ENCODE results near the gene TNKS1BP1.
"Not testable (repeated sequence)": the region's sequence is repeated elsewhere in the genome, so short reads cannot be mapped to it uniquely, and the experiment has no call there.

TNKS1BP1 gene

GRCh38 chr11:57347336-57347735 is 22.6 kb upstream of the TNKS1BP1 start:
- intact Hi-C loops (cut with micrococcal nuclease): loop anchor here (5.0 kb wide), 3 partner anchors 110 to 180 kb away; no protein-coding TSS in a partner anchor
- H3K27ac Mint-ChIP-seq: no peak overlapping the region
- peaks cover 8% of the 10 kb centered on the region for H3K4me1 Mint-ChIP-seq (ENCODE audit: low read depth)
- no peaks in the 10 kb centered on the region for H3K9me3 Mint-ChIP-seq
- peaks cover 8% of the 10 kb centered on the region for H3K27me3 Mint-ChIP-seq
- H3K36me3 Mint-ChIP-seq (ENCODE audit: low read depth): no peaks in the 10 kb centered on the region
- no peak overlapping the region for H3K4me3 Mint-ChIP-seq

- no peaks in the 10 kb centered on the region for H3K36me3 Mint-ChIP-seq (ENCODE audit: low read depth)
- H3K27me3 Mint-ChIP-seq: peaks cover 10% of the 10 kb centered on the region
- no peak overlapping the region for H3K27ac Mint-ChIP-seq
- H3K4me3 Mint-ChIP-seq: no peak overlapping the region
- H3K4me1 Mint-ChIP-seq (ENCODE audit: low read depth): peaks cover 8% of the 10 kb centered on the region
- no peaks in the 10 kb centered on the region for H3K9me3 Mint-ChIP-seq
- intact Hi-C loops (cut with micrococcal nuclease): loop anchor here (2.0 to 5.0 kb wide), 4 partner anchors 112 to 295 kb away; no protein-coding TSS in a partner anchor
Observed at GRCh38 chr11:57345555-57346211, 20.9 kb upstream of the TNKS1BP1 start.

GRCh38 chr11:57344826-57345225 is 20.1 kb upstream of the TNKS1BP1 start:
- intact Hi-C loops (cut with micrococcal nuclease): loop anchor here (2.0 to 5.0 kb wide), 4 partner anchors 112 to 296 kb away; no protein-coding TSS in a partner anchor
- Mint-ChIP-seq H3K4me1 (ENCODE audit: low read depth) (peaks cover 8% of the 10 kb centered on the region), H3K36me3 (ENCODE audit: low read depth) (no peaks in the 10 kb centered on the region), H3K27me3 (peaks cover 15% of the 10 kb centered on the region), H3K9me3 (no peaks in the 10 kb centered on the region), H3K4me3 (no peak overlapping the region), H3K27ac (no peak overlapping the region)

GRCh38 chr11:57343825-57344224 is 19.1 kb upstream of the TNKS1BP1 start:
- intact Hi-C loops (cut with micrococcal nuclease): loop anchor here (2.0 kb wide), 1 partner anchor 297 kb away; no protein-coding TSS in a partner anchor

GRCh38 chr11:57342702-57343101 is 17.9 kb upstream of the TNKS1BP1 start:
- H3K27me3 Mint-ChIP-seq: peaks cover 16% of the 10 kb centered on the region
- H3K4me1 Mint-ChIP-seq (ENCODE audit: low read depth): peaks cover 16% of the 10 kb centered on the region
- H3K9me3 Mint-ChIP-seq: no peaks in the 10 kb centered on the region
- H3K36me3 Mint-ChIP-seq (ENCODE audit: low read depth): no peaks in the 10 kb centered on the region
- H3K27ac Mint-ChIP-seq: no peak overlapping the region
- no peak overlapping the region for H3K4me3 Mint-ChIP-seq
- intact Hi-C loops (cut with micrococcal nuclease): no loop called here

More at GRCh38 chr11:57343825-57344224, 19.1 kb upstream of the TNKS1BP1 start:
- peaks cover 15% of the 10 kb centered on the region for H3K4me1 Mint-ChIP-seq (ENCODE audit: low read depth)
- no peak overlapping the region for H3K27ac Mint-ChIP-seq
- H3K9me3 Mint-ChIP-seq: no peaks in the 10 kb centered on the region
- H3K27me3 Mint-ChIP-seq: peaks cover 18% of the 10 kb centered on the region
- H3K4me3 Mint-ChIP-seq: no peak overlapping the region
- H3K36me3 Mint-ChIP-seq (ENCODE audit: low read depth): no peaks in the 10 kb centered on the region

- Mint-ChIP-seq H3K4me3 (no peak overlapping the region), H3K4me1 (ENCODE audit: low read depth) (peaks cover 17% of the 10 kb centered on the region), H3K36me3 (ENCODE audit: low read depth) (no peaks in the 10 kb centered on the region), H3K27me3 (peaks cover 12% of the 10 kb centered on the region), H3K27ac (no peak overlapping the region), H3K9me3 (no peaks in the 10 kb centered on the region)
- intact Hi-C loops (cut with micrococcal nuclease): no loop called here
Observed at GRCh38 chr11:57341250-57341808, 16.6 kb upstream of the TNKS1BP1 start.

GRCh38 chr11:57340039-57340615 is 15.4 kb upstream of the TNKS1BP1 start:
- no peak overlapping the region for H3K4me3 Mint-ChIP-seq
- intact Hi-C loops (cut with micrococcal nuclease): no loop called here
- peaks cover 18% of the 10 kb centered on the region for H3K4me1 Mint-ChIP-seq (ENCODE audit: low read depth)
- peaks cover 12% of the 10 kb centered on the region for H3K27me3 Mint-ChIP-seq
- H3K9me3 Mint-ChIP-seq: no peaks in the 10 kb centered on the region
- no peak overlapping the region for H3K27ac Mint-ChIP-seq
- no peaks in the 10 kb centered on the region for H3K36me3 Mint-ChIP-seq (ENCODE audit: low read depth)

GRCh38 chr11:57339328-57339727 is 14.6 kb upstream of the TNKS1BP1 start:
- no peak overlapping the region for H3K4me3 Mint-ChIP-seq
- peaks cover 2% of the 10 kb centered on the region for H3K36me3 Mint-ChIP-seq (ENCODE audit: low read depth)
- intact Hi-C loops (cut with micrococcal nuclease): loop anchor here (5.0 kb wide), 1 partner anchor 193 kb away; the partner anchor contains the start of gene TIMM10
- peak overlapping the region; percentile 12 for H3K27ac Mint-ChIP-seq
- H3K4me1 Mint-ChIP-seq (ENCODE audit: low read depth): peaks cover 26% of the 10 kb centered on the region
- no peaks in the 10 kb centered on the region for H3K9me3 Mint-ChIP-seq
- peaks cover 12% of the 10 kb centered on the region for H3K27me3 Mint-ChIP-seq

- Mint-ChIP-seq H3K4me1 (ENCODE audit: low read depth) (peaks cover 31% of the 10 kb centered on the region), H3K4me3 (no peak within 1 kb of the TSS)
Observed at GRCh38 chr11:57338142-57338541, 13.4 kb upstream of the TNKS1BP1 start, which contains the start of gene P2RX3. TSS of gene P2RX3 (plus strand) at chr11:57338352. CDS start at chr11:57338551, 199 bp downstream.

GRCh38 chr11:57336856-57337255 is 12.1 kb upstream of the TNKS1BP1 start:
- Mint-ChIP-seq H3K4me1 (ENCODE audit: low read depth) (peaks cover 31% of the 10 kb centered on the region), H3K36me3 (ENCODE audit: low read depth) (peaks cover 27% of the 10 kb centered on the region), H3K27me3 (peaks cover 12% of the 10 kb centered on the region)
- intact Hi-C loops (cut with micrococcal nuclease): loop anchor here (5.0 kb wide), 1 partner anchor 195 kb away; the partner anchor contains the start of gene TIMM10
- H3K27ac Mint-ChIP-seq, H3K9me3 Mint-ChIP-seq, H3K4me3 Mint-ChIP-seq: not testable (repeated sequence)

More at GRCh38 chr11:57338142-57338541, 13.4 kb upstream of the TNKS1BP1 start, which contains the start of gene P2RX3:
- Mint-ChIP-seq H3K27me3 (peaks cover 12% of the 10 kb centered on the region), H3K27ac (peak within 1 kb of the TSS; percentile 12), H3K36me3 (ENCODE audit: low read depth) (peaks cover 14% of the 10 kb centered on the region), H3K9me3 (no peaks in the 10 kb centered on the region)
- intact Hi-C loops (cut with micrococcal nuclease): loop anchor here (5.0 kb wide), 1 partner anchor 194 kb away; the partner anchor contains the start of gene TIMM10

- Mint-ChIP-seq H3K27ac (peak overlapping the region; percentile 94), H3K4me1 (ENCODE audit: low read depth) (peaks cover 31% of the 10 kb centered on the region), H3K4me3 (peak overlapping the region; percentile 87), H3K9me3 (no peaks in the 10 kb centered on the region), H3K27me3 (peaks cover 10% of the 10 kb centered on the region), H3K36me3 (ENCODE audit: low read depth) (peaks cover 33% of the 10 kb centered on the region)
- intact Hi-C loops (cut with micrococcal nuclease): loop anchor here (5.0 kb wide), 1 partner anchor 196 kb away; the partner anchor contains the start of gene TIMM10
Observed at GRCh38 chr11:57336111-57336666, 11.4 kb upstream of the TNKS1BP1 start.

- Mint-ChIP-seq H3K27me3 (peaks cover 8% of the 10 kb centered on the region), H3K4me1 (ENCODE audit: low read depth) (peaks cover 31% of the 10 kb centered on the region), H3K9me3 (no peaks in the 10 kb centered on the region), H3K27ac (peak within 1 kb of the TSS; percentile 94), H3K4me3 (peak within 1 kb of the TSS; percentile 87), H3K36me3 (ENCODE audit: low read depth) (peaks cover 40% of the 10 kb centered on the region)
- intact Hi-C loops (cut with micrococcal nuclease): loop anchor here (5.0 kb wide), 1 partner anchor 197 kb away; the partner anchor contains the start of gene TIMM10
Observed at GRCh38 chr11:57335343-57336110, 10.8 kb upstream of the TNKS1BP1 start, which contains the start of gene SSRP1. TSS of gene SSRP1 (minus strand) at chr11:57335892. CDS start at chr11:57335121, 771 bp downstream.

- H3K27me3 Mint-ChIP-seq: peaks cover 5% of the 10 kb centered on the region
- H3K4me1 Mint-ChIP-seq (ENCODE audit: low read depth): peaks cover 31% of the 10 kb centered on the region
- H3K4me3 Mint-ChIP-seq: peak overlapping the region; percentile 87
- intact Hi-C loops (cut with micrococcal nuclease): loop anchor here (5.0 kb wide), 1 partner anchor 197 kb away; the partner anchor contains the start of gene TIMM10
- H3K9me3 Mint-ChIP-seq: no peaks in the 10 kb centered on the region
- peaks cover 45% of the 10 kb centered on the region for H3K36me3 Mint-ChIP-seq (ENCODE audit: low read depth)
- H3K27ac Mint-ChIP-seq: peak overlapping the region; percentile 94
Observed at GRCh38 chr11:57335023-57335342, 10.2 kb upstream of the TNKS1BP1 start.

All from dendritic cell treated with granulocyte-macrophage colony-stimulating factor and Interleukin-4, amounts not matched to agents 40 ng/mL and 50 ng/mL, for 4 days (primary cell).